Fibroblast of peridontal ligament (primary cell): ENCODE measurements around the gene FBXO7.
A peak's percentile ranks its signal among the peaks of the same experiment; 100 is the strongest.

Experiments
- DNase-seq: peaks from one replicate; pipeline ENCODE4 v3.0.0-alpha.2; 2010; ENCODE audit errors: extremely low read depth

The FBXO7 gene

DNA sequence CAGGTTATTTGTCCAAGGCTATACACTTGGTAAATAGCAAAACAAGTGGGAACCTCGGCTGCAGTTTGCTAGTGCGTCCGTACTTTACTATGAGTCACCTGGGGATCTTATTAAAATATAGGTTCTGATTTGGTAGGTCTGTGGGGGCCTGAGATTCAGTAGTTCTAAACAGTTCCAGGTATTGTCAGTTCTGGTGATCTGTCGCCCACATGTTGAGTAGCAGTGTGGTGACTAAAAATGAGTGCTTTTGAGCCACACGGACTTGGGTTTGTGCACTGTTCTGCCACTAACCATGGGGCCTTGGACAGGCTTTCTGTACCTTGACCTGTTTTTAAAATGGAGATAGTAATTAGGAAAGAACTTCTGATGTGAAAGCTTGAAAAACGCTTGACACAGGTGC lies 15.7 kb downstream of the FBXO7 start:
- no peak for DNase-seq

DNA sequence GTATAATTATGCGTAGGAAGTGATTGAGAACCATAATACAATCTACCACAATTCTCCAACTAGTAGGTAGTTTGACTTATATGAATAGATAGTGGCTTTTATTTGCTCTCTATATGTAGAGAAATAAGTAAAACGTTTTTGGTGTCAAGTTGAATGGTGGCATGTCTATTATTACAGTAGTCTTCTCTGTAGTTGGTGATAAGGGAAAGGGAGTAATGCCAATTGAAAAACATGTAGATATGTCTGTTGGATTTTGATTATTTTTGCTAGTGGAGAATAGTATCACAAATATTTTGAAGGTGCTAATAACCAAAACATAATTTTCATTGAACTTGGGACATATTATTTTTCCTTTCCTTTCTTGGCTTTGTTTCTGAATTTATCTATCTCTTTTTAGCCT lies 17.5 kb downstream of the FBXO7 start:
- DNase-seq: no peak

DNA sequence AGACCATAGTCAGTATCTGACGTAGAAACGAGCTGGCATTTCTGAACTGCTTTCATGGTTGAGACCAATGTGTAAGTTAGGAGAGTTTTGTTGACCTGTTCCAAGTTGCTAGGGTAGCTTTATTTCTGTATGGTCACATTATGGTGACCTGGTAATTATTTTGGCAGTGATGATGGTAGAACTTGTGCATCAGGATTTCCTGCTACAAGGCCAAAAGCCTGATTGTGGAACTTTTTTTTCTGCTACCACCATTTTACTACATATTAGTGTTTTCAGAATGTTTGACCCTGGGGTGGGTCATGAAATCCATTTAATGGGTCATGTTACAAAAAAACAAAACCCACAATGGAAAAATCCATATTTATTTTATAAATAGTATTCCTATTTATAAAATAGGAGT lies 18.9 kb downstream of the FBXO7 start:
- no peak for DNase-seq

DNA sequence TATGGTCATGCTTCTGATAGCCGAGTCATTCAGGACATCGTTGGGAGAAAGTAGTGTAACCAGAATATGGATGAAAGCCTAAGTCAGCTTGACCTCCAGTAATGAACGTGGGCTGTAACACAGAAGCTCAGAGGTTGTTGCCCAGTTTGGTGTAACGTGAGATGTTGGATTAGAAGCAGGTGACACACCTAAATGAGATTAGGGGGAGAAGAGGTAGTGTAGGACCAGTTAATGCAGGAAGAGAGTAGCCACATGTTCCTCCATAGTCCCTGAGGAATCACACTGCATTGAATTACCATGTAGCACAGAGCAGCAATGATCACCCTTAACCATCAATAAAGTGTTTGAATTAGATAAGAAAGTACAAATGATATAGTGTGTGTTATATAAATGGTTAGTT lies 20.4 kb downstream of the FBXO7 start:
- no peak for DNase-seq

DNA sequence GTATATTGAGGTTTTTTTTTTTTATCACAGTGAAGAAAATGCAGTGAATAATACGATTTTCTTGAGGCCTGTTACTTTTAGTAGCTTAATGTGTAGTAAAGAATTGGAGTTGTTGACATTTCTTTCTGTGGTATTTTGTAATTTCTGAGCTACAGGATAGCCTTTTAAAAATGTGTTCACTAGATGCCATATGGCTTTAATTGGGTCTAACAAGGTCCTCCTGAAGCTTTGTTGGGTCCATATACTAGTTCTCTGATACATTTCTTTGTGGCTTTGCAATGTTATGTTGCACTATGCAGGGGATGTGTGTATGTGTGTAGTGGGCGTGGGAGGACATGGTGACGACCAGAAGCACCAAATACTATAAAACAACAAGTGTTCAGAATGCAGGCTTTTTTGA lies 25.1 kb downstream of the FBXO7 start:
- peak; percentile 41 for DNase-seq

DNA sequence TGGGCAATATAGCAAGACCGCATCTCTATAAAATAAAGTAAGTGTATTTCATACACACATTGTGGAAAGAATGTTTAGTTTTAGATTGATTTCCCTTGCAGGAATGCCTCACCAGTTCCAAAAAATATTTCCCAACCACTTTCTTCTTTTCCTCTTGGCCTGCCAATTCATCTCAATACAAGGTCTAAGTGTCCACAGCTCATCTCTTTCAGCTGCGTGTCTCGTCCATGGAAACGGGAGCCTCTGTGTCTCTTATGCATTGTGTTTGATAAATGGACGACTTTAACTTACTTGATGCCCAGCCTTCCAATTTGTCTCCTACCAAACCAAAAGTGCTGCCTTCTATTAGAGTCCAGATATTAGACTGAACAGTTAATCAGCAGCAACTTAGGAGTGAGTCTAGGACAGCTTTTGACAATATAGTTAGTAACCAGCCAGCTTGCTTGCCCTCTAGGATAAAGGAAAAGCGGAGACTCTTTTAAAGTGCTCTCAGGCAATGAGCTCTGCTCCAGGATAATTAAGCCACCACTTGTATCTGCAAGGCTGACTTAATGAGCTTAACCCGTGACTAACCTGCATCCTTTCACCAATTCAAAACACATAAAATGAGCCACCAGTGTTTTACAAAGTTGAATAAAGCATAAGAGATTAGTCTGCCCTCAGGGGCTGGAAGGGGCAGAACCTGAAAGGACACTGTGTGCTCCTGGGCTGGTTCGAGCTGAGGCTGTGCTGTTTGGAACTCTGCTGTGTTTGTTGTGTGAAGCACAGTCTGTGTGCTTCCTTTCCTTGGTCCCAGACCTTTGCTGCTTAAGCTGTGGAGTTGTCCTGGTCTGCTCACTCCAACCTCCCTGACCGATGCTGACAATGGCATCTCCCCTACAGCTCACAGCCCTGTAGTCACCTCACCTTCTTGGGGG lies 27.5 kb downstream of the FBXO7 start:
- peak; percentile 64 for DNase-seq

DNA sequence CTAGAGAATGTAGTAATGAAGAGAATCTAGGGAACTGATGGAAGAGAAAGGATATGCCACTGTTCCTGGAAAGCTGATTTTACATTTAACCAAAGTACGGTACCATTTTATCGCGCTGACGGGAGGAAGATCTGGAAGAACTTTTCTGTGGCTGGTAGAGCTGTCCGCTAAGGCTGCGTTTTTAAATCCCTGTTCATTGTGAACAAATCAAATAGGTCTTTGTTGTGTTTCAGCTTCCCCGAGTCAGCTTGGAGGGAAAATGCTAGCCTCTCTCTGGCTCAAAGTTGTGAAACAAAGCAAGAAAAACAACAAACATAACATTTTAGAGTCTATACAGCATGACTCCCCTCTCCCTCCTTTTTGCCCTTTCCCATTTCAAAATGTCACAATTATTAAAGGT lies 34.4 kb downstream of the FBXO7 start:
- DNase-seq: no peak

DNA sequence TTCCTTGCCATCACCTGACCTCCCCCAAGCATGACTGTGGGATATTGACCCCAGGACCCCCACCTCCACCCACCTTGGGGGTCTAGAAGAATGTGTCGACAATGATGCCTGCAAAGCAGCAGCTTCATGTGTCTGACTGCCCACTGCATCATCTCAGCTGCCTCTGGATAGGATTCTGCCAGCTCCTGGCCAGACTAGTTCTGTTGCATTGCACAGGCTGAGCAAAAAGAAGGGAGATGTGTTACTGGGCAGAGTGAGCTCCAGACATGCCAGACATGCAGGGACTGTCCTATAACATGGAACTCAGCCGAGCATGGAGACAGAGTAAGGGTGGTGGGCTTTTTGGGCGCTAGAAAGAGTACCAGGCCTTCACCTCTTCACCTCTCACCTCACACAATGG lies 36.7 kb downstream of the FBXO7 start:
- no peak for DNase-seq

DNA sequence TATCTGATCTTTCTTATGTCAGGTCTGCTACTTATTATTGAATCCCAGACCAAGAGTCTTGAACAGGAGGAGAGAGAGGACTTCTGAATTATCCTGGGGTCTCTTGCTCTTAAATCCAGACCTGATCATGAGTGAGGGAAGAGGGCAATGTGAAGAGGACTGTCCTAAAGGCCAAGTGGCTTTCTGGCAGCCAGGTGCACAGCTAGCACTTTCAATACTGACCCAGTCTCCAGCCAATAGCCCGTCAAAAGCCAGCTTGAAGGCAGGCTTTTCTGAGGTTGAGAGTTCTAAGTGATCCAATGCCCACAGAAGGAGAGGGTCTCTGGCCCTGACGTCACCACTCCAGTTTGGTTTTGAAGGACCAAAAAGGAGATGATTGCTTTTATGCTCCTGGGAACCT lies 37.2 kb downstream of the FBXO7 start:
- DNase-seq: no peak

DNA sequence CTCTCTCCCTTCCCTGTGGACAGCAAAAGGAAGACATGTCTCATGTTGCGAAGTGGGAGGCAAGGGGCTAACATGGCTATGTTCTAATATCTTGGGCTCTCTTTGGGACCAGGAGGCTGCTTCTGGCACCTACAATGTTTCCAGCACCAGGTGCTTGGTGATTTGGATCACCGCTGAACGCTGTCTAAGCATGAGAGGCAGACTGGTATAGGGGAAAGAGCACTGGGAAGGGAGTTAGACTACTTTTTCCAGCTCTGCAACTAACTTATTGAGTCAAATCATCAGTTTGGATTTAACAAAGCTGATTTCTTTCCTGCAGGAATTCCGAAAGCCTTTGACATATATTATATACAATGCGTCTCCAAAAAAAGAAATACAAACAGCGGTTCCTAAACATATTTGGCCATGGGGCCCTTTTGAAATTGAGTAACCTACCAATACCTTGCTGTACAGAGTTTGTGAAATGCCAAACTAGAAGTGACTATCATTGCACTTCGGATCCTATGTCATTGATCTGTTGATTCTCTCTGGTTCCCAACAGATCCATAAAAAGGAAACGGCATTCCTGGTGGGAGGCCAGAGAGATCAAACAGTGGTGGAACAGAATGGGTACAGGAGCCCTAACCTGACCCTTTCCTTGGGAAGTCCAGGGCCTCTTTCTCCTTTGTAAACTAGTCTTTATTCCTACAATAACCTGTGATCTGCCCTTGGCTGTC lies 37.8 kb downstream of the FBXO7 start:
- no peak for DNase-seq

DNA sequence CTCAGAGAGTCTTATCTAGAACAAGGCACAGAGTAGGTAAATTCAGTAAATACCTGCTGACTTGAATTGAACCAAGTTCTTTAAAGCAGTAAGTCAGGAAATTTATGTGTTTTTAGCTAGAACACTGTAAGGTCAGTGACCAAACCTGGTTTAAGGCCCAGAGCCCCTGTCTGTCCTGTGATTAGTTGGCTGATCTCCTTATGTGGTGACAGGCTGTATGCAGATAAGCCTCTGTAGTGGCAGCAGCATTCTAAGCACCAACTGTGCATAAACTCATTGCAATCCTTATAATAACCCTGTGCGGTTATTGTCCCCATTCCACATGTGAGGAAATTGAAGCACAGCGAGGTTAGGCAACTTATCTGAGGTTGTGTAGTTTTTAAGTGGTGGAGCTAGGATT lies 40.5 kb downstream of the FBXO7 start:
- DNase-seq: no peak

DNA sequence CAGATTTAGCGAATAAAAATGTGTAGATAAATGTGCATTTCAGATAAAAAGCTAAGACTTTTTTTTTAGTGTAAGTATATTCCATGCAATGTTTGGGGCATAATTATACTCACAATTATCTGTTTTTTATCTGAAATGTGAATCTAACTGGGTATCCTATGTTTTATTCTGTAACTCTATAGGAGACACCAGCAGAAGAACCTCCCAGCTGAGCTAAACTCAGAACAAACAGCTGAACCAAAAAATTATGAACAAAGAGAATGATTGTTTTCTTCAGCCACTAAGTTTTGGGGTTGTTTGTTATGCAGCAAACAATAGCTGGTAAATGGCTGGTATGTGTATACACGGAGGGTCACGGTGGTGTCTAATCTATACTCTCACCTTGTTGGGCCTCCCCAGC lies 42.9 kb downstream of the FBXO7 start:
- no peak for DNase-seq

DNA sequence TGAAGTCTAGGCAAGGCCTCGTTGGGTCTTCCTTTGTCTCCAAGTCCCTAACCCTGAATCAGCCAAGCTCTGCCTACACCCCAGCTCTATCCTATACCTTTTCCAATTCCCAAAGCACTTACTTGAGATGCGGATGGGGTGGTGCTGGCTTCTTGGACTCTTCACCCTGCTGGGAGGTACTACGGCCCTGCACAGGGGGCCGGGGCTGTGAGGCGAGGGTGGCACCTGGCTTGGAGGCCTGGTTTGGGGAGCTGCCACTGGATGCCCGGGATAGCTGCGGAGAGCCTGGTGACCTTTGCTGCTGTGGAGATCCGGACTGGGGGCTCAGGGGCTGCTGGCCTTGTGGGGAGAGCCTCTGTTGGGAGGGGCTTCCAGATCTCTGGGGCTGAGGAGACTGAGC lies 43.3 kb downstream of the FBXO7 start:
- no peak for DNase-seq

DNA sequence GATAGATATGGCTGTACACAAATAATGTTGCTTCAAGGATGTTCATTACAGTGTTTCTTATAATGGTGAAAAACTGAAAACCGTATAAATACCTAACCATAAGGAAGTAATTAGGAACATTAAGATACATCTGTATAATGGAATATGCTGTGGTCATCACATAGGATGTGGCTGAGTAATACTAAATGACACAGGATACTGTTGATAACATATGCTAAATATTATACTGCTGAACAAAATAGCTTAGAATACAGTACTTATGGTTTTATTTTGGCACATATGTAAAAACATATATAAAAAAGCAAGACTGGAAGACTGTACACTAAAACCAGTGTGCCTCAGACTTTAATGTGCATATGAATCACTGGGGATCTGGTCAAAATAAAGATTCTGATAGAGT lies 43.8 kb downstream of the FBXO7 start:
- no peak for DNase-seq

DNA sequence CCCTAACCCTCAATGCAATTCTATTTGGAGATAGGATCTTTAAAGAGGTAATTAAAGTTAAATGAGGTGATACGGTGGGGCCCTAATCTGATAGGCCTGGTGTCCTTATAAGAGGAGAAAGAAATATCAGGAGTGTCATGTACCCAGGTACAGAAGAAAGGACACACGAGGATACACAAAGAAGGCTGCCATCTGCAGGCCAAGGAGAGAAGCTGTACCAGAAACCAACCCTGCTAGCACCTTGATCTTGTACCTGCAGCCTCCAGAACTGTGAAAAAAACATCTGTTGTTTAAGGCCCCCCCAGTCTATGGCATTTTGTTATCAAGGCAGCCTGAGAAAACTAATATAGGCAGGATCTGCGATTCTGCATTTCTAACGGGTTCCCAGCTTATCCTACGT lies 44.2 kb downstream of the FBXO7 start:
- DNase-seq: no peak

DNA sequence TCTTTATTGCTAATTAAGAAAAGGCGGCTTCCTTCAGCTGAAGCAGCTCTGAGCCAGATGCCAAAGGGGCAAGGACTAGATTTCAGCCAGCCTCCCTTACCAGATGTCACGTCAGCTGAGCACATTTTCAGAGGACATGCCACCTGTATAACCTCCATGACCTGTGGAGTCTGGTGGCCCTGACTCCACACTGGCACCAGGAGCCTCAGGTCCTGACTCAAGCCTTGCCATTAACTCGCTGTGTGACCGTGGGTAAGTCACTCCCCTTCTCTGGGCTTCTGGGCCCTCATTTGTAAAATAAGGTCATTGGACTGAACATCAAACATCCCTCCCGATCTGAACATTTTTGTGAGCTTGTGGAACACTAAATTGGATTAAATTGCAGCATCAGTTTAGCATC lies 46.0 kb downstream of the FBXO7 start:
- no peak for DNase-seq

DNA sequence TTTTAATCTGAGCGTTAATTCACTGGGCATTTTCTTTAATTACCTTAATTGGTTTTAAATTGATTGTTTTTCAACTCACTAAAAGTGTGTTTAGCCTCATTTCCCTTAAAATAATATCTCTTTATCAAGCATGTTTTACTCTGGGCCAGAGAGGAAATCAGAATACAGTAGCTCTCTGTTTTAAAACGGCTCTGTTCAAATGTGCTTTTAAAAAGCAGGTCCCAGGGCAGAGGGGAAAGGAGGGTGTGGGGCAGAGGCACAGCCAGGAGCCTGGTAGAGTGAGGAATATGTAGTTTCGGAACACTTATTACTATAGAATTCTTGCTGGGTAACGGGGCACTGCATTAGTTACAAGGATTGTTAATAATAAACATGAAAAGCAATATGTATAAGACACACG lies 47.6 kb downstream of the FBXO7 start:
- DNase-seq: no peak

DNA sequence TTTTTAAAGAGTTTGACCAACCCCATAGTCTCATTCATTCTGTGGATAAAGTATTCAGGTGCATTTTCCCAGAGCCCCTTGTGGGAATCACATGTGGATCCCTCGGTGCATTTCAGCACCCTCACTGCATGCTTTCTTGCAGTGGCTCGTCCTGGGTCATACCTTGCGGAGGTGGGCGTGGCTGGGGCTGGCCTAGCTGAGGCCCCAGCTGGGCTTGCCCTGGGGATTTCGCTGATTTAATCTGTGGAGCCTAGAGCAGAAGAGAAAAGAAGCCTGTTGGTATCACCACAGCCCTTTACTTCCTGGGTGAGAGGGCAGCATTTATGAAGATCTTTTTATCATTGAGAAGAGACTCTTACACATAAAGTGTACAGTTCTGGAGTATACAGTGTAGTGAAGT lies 53.1 kb downstream of the FBXO7 start:
- DNase-seq: no peak

DNA sequence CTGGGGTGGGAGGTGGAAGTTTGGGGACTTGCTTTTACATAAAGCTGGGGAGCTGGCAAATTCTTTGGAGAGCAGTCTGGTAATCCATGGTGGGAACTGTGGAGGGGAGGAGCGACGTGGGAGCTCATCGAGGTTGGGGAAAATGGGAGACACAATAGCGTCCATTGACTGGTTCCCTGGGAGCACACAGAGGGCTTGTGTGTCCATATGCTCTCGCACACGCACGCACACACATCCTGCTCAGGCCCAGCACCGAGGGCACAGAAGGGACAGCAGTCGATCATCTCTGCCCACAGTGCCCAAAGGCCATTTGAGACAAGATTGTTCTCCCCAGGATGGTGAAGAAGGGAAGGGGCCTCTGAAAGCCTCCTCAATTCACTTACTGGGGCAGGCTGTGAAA lies 53.7 kb downstream of the FBXO7 start:
- DNase-seq: no peak

DNA sequence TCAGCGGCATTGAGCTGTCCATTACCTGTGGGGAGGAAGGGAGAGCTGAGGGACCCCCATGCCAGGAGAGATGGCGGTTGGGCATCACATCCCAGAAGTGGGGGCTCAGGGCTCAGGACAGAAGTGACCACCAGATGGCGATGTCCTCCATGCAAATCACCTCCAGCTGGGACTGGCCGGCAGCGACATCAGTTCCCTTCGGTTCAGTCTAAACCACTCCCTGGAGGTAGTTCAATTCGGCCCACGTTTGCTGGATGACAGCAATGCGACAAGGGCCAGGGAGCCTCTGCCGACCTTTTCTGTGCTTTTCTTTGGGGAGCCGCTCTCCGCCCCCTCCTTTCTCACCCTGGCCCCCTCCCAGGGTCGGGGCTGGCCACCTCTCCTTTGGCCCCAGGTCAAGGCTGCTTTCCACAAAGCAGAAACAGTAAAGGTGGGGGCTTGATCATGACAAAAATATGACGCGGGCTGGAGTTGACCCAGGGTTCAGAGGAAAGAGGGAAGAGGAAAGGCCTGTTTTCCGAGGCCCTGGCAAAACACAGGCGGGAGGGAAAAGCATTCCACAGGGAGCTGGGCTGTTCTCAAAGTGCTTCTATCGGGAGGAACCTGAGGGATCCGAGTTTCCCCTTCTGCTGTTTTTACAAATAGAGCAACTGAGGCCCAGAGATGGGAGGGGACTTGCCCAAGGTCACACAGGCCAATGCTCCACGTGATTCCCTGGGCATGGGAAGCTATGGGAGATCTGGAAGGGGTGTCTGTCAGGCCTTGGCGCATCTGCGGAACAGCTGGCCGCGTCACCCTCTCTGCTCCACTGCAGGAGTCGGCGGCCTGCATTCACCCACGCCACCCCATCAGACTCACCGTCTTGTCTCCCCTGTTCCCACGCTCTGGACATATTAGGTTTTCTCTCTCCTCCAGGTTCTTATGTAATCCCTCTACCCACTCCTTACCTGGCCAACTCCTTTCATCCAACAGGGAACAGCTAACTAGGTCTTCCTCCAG lies 54.7 kb downstream of the FBXO7 start:
- peak; percentile 87 for DNase-seq

DNA sequence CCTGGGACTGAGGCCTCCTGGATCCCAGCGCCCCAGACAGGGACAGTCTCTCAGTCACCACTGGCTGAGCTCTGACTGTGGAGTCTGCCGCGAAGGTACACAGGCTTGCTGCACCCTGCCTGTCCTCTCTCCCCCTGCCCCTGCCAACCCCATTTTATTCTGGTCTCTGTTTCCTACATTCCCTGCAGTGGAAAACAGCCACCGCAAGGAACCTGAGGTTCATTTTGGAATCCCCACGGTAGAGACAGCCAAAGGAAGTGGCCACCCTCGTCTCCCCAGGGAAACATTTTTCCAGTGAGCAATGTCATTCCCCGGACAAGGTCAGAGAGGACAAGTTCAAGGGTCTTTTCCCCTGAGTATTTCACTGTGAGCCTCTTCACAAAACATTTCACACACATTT lies 56.6 kb downstream of the FBXO7 start:
- DNase-seq: no peak
